Stimulated activated CD8-positive, alpha-beta memory T cell treated with anti-CD3 and anti-CD28 coated beads, Interleukin-2, amount 100 ng/mL, for 1 hour (primary cell): ENCODE results near the gene FAM171A1.

Source experiments
- DNase-seq, 2 donors: peaks; one replicate each; pipeline ENCODE4 v3.0.0-alpha.2; 2020; ENCODE audit warnings: low read depth in 2 of 2

Gene FAM171A1

DNA sequence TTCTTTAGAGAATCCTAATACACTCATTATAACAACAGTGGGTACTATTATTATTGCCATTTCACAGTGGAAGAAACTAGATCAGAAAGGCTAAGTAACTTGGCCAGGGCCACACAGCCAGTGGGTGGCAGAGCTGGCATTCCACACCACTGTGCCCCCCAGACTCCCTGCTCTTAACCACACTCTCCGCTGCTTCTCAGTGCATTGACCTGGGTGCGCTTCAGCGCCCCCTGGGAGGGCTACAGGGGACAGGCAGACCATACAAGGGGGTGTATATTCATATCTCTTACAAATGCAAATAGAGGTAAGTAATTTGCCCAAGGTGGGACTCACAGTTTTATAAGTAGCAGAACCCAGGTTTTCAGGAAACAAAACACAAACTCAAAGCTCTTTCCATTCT, 125.6 kb downstream of the FAM171A1 start:
- no peak for DNase-seq

DNA sequence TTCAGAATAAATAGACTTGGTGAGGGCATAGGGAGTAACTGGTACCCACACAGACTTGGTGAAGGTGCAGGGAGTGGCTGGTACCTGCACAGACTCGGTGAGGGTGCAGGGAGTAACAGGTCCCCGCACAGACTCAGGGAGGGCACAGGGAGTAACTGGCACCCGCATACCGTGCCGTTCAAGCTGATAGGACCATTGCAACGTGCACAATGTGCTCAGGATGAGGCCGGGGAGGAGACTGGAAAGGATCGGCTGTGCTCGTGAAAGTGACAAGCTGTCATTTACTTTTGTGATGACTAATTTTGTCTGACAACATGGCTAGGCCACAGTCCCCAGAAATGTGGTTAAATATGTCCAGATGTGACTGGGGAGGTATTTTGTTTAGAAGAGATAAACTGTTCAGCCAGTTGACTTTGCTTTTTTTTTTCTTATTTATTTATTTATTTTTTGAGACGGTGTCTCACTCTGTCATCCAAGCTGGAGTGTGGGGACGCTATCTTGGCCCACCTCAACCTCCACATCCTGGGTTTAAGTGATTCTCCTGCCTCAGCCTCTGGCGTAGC, 126.4 kb downstream of the FAM171A1 start:
- DNase-seq = no peak

DNA sequence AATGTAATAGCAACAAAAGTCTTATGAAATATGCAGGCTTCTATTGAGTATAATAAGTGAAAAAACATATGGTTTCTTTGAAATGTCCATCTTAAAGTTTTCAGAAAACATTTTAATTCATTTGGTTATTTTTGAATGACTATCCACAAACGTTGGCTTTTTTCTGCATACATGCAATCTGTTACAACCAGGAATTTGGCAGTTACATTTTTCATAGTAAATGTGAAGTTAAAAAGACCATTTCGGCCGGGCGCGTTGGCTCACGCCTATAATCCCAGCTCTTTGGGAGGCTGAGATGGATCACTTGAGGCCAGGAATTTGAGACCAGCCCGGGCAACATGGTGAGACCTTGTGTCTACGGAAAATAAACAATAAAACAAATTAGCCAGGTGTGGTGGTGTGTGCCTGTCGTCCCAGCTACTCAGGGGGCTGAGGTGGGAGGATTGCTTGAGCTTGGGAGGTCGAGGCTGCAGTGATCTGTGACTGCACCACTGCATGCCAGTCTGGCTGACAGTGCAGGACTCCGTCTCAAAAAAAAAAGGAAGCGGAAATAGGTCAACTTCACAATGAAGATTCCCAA, 128.7 kb downstream of the FAM171A1 start:
- DNase-seq = no peak

DNA sequence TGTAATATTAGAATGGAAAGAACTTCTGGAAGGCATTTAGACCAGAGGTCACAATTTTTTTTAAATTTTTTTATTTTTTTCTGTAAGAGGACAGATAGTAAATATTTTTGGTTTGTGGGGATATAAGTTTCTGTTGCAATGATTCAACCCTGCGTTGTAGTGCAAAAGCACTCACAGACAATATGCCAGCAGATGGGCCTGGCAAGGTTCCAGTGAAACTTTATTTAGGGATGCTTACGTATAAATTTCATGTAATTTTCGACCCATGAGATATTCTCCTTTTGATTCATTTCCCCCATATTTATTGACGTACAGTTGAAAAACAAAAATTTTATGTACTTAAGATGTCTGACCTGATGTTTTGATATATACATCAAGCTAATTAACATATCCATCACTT, 129.8 kb downstream of the FAM171A1 start:
- no peak for DNase-seq

DNA sequence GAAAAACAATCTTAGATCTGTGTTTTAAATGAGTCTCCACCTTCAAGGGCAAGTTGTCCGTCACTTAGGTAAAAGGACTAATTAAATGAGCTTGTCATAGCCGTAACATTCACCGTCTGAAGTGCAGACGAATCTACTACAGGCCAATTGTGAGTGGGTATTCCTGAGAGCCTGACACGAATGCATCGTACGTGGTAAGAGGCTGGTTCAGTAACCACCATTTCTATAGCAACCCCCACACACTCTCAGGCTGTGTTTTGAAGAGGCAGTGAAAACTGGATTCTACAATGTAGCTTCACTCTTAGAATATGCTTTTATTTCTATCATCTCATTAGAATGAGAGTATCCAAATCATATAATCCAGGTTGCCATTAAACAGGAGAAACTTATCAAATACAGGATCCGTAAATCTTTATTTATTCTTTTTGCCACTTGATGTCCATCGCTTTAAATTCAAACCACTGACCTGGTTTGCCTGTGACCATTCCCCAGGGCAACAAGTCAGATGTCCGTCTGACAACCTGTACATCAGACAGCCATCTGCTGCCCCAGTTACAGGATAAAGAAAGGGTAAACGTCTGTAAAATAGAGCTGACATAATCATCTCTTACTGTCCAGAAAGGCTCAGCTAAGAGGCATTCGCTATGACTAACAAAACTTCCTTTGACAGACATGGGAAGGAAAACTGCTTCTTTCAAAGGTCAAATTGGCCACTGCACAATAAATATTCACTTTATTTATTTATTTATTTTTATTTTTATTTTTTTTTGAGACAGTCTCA, 132.3 kb downstream of the FAM171A1 start:
- DNase-seq = no peak

DNA sequence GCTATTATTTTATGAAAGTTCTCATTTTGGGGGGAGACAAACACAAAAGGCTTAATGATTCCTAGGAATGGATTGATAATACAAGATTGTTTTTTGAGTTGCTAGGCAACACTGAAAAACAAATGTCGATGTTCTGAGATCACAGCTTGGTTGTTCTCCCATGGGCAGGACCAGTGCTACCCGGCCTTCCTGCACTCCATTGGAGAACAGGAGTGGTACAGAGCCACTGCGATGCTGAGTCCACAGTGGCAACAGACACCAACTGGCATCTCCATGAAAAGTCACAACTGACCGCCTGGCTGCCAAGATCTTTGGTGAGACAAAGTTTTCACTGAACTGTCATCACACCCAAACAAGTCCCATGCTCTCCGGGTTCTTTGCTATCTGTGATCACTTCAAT, 133.7 kb downstream of the FAM171A1 start:
- no peak for DNase-seq

DNA sequence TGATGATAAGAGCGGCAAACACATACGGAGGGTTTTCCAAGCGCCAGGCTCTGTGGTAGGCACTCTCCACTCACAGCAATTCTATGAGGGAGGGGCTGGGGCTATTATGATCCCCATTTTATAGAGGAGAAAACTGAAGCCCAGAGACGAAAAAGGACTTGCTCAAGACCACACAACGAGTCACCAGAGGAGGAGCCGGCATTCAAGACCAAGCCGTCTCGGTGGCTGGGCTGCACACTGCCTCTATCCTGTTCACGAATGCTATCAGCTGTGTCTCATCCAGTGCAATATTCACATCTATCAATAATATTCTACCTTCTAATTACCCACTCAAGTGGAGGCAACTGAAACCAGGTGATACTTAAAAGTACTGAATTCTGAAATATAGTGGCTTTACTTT, 134.7 kb downstream of the FAM171A1 start:
- DNase-seq = no peak

DNA sequence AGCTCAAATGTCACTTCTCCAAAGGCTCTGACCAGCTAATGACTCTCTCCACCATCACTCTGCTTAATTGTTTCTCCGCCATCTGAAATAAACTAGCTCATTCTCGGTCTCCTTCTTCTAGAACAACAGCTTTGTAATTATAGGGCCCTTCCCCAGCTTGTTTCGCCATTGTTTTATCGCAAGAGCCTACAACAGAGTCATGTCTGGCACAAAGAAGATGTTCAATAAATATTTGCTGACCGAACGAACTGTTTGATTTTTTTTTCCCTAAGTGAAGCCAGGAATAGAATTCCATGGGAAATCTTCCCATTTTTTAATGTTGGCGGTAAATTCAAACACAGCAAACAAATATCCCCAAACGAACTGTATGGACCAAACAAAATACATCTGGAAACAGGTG, 138.8 kb downstream of the FAM171A1 start:
- no peak for DNase-seq

DNA sequence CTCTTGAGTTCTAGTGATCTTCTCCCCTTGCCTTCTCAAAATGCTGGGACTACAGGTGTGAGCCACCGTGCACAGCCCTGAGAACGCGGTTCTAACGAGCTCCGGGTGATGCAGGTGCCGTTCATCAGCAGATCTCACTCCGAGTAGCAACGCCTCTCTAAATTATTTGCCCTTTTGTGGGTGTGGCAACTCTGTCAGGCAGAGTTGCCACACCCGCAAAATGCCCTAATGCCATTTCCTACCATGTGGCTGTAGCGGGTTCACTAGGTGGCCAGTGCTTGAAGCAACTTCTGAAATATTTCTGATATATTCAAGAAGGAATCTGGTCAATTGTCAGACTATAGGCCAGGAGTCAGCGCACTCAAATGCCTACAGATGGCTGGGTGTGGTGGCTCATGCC, 139.7 kb downstream of the FAM171A1 start:
- DNase-seq = no peak

DNA sequence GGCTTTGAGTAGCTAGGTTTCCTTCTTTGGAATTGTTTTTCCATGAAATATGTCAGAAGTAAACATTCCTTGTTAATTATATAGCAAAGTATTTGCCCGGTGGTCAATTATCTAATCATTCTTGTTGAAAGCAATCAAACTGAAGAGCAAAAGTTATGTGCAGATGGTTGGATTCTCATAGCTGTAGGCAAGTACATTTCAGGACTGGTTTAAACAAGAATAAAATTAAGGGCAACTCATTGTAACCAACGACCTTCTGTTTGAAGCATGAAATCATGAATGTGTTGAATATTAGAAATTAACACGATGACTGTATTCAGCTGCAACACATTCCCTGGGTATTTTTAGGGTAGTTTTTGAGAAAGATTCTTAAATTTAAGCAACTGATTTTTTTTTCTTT, 140.8 kb downstream of the FAM171A1 start:
- no peak for DNase-seq

DNA sequence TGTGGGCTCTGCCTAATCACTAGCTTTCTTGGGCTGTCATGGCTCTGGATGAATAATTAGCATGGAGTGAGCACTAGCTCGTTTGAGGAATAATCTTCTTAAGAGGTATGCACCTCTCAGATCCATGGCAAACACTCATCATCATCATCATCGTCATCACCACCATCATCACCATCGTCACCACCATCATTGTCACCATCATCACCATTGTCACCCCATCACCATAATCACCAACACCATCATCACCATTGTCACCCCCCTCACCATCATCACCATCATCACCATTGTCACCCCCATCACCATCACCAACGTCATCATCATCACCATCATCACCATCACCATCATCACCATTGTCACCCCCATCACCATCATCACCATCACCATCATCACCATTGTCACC, 141.8 kb downstream of the FAM171A1 start:
- DNase-seq = no peak

DNA sequence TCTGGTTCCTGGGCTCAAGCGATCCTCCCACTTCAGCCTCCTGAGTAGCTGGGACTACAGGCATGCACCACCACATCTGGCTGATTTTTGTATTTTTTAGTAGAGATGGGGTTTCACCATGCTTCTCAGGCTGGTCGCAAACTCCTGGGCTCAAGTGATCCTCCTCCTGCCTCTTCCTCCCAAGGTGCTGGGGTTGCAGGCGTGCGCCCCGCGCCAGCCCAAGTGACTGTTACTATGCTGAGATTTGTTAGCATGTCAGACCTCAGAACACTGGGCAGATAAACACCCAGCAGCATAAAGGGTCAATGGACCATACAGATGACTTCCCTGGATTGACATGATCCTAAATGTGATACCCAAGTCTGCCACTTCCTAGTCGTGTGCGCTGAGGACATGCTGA, 142.7 kb downstream of the FAM171A1 start:
- DNase-seq = no peak

DNA sequence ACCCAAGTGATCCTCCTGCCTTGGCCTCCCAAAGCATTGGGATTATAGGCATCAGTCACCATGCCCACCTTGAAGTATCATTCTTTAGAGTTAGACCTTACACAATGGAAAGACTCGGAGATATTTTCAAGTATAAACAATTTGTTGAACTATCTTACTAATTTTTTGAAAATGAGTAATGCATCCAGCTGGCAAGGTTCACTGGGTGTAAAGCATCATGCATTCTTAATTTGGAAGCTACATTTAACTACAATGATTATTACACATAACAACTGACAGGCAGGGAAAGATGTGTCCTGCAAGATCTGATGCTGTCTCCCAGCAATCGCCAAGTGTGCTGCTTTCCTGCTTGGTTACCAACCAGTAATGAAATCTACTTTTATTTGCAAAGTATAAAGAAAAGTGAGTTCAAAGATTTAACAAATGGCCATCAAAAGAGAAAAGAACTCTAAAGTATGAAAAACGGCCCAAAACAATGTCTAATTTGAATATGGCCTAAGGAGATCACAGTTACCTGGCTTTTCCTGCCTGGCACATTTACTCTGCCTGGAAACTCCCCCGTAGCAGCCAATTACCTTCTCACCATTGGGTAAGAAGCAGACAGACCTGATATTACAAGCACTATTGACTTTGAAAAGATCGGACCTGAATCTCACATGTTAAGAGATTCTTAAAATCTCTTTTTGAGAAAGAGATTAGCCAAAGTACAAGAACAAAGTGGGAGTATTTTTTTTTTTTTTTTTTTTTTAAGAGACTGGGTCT, 143.3 kb downstream of the FAM171A1 start:
- no peak for DNase-seq

DNA sequence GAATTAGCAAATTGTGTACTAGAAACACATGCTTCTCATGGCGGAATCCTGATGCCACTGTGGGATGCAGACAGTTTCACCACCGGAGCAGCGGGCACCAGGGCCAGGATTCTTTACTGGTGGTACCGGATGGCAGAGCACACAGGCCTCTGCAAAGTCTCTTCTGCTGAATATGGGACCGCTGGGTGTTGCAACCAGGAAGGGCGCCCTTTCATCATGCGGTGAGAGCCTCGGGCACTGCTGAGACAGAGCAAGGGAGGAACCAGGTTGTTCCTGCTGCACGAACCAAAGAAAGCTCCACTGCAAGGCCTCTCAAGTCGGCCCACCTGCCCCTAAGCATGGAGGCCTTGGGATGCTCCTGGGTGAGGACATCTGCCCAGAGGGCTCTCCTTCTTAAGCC, 145.6 kb downstream of the FAM171A1 start:
- DNase-seq = no peak

DNA sequence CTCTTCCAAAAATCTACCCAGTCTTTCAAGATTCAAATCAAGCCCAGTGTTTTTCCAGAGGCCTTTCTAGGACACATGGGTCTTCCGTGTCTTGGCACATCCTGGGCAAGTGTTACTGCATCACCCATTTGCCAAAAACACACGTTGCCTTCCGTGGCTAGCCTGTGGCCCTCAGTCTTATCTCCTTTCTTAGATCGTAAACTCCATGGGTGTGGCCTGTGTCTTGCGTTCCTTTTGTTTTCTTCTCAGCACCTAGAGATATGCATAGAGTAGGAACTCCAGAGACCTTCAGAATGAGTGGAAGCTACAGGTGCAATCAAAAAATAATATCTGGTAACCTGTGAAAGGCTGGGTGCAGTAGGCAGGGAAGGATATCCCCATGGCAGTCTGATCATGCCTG, 146.1 kb downstream of the FAM171A1 start:
- DNase-seq = no peak

DNA sequence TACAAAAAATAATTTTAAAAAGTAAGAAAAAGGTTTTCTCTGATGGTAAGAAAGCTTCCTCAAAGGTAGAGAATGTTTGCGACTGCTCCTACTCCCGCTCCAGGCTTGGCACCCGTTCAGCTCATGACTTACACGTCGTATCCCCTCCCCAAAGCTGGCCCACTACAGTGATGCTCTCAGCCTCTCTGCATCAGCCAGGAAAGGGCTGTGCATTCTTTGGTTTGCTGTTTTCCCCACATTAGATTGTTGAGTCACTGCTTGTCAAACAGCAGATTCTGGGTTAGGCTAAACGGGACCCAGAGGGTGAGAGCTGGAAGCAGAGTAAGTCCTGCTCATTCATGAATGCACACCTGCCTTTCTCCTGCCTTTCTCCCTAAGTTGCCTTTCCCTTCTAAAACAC, 147.9 kb downstream of the FAM171A1 start:
- DNase-seq = no peak

DNA sequence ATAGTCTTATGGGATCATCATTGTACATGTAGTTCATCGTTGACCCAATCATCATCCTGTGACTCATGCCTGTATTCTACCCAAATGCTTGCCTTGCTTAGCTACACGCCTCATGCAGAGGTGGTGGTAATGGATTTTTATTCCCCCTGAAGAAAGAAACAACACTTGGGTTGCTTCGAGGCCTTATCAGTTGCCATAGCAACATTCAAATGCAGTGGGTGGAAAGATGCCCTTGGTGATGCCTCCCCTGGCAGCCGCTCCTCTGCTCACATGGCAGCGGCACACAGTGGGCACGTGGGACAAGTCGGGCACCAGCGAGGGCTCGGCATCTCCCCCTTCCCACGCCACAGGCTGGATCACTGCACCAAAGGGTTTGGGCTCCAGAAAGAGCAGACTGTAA, 148.6 kb downstream of the FAM171A1 start:
- no peak for DNase-seq

DNA sequence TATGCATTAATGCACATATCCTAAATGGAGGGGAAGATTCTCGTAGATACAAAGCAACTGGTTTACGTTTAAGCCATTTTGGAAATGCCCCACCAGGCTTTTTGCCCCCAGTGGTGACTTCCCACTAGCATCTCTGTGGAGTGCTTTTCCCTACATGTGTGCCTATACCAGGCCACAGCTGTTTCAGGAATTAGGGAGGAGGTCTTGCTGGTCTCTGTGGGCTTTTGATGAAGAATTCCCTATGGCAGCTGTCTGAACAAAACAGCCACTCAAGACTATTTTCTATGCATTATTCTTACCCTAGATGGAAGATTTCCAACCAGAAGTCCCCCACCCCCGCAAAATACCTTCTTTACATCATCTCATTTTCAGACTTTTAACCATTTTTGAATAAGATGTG, 150.6 kb downstream of the FAM171A1 start:
- DNase-seq = no peak

DNA sequence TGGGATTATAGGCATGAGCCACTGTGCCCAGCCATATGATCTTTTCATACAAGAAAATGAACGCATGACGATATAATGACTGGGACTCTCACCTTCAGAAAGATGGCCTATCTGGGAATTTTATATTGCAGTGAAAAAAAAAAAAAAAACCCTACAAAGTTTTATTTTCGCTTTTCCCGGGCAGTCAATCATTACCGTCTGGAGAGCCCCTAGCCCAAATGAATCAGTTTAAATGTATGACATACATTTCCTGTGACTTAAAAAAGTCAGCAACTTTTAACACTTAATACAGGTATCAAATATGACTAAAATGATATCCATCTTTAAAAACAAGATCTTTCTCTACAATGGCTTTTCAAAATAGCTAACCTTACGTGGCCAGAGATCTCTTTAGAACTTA, 154.4 kb downstream of the FAM171A1 start:
- no peak for DNase-seq

DNA sequence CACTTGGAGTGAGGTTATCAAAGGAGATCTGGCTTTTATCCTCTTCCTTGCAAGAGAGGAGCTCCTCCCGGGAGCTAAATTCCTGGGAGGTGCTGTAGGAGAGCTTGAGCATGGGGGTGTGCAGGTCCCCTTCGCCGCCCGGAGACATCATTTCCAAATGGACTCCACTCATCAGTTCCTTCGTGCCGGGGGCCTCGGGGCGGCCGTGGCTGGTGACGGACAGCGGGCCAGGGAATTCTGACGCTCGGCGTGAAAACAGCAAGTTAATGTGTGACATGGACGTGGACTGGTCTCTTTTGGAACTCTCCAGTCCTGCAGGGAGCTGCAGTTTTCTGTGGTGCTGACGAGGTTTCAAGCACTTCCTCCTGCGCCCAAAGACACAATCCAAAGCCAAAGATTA, 156.9 kb downstream of the FAM171A1 start:
- DNase-seq = no peak

DNA sequence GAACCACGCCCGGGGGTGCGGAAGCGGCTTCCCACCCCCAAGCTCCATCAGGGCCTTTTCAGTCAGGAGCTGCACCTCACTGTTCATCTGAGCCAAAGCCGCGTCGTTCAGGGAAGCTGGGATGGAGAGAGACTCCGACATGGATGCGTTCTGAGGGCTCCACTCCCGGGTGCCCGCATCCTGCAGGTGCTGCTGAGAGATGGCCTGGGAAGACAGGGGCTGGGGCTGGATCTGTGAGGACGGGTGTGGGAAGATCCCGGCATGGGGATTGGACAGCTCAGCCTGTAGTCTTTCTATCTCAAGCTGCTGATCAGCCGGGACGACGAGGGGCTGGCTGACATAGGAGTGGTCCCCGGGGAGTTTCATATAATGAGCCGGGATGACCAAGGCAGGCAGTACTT, 157.6 kb downstream of the FAM171A1 start:
- DNase-seq = no peak

DNA sequence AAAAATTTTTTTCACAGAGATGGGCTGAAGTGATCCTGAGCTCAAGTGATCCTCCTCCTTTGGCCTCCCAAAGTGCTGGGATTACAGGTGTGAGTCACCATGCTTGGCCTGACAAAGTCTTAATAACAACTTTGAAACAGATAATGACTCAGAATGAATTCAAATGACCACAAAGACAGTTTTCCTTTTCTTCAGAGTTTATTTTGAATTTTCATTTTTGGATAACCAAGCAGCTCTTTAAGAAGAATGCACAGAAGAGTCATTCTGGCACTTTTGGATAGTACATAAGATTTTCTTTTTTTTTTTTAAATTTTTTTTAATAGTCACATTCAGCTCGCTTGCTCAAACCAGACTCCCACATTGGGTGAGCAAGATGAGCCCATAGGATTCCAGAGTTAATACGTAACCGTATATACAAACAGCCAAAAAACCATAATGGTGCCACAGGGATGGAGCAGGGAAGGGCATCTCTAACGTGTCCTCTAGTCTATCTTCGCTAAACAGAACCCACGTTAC, 159.6 kb downstream of the FAM171A1 start:
- DNase-seq = no peak

DNA sequence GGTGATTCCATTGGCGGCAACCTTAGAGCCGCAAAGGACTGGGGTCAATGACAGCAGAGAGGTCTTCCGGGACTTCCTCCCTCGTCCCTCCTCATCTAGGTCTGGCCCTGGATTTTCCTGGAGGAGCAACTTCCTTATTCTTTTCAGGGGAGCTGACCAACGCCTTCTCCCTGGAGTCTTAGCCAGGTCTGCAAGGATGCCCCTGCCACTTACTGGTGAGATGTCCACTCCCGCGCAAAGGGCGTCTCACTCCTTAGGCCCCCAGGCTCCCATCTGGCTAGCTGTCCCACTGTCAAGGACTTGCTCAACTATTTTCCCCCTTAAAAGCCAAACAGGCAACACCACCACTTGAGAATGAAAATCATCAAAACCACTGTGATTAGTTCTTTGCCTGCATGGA, 160.6 kb downstream of the FAM171A1 start:
- DNase-seq = no peak
